SK-N-MC (cell line): ENCODE results near the gene PTPN12.
"Not testable (repeated sequence)": the region's sequence is repeated elsewhere in the genome, so short reads cannot be mapped to it uniquely, and the experiment has no call there.

Experiments
- EZH2 ChIP-seq: fragments of 200-600 bp; sonication (generic); IDR thresholded peaks from one replicate; pipeline ENCODE4 v1.6.1; 2017; ENCODE audit warnings: antibody characterized with exemption
- FOXP2 ChIP-seq: optimal IDR thresholded peaks from 2 replicates; pipeline ENCODE3; 2011; ENCODE audit warnings: mild to moderate bottlenecking, moderate library complexity; ENCODE audit not compliant: insufficient read depth; ENCODE audit errors: extremely low read length, control extremely low read depth
- POLR2AphosphoS5 ChIP-seq: IDR thresholded peaks from 2 replicates; pipeline ENCODE4 v1.6.1; 2012; ENCODE audit warnings: mild to moderate bottlenecking, low read depth, low read length, borderline replicate concordance

DNA sequence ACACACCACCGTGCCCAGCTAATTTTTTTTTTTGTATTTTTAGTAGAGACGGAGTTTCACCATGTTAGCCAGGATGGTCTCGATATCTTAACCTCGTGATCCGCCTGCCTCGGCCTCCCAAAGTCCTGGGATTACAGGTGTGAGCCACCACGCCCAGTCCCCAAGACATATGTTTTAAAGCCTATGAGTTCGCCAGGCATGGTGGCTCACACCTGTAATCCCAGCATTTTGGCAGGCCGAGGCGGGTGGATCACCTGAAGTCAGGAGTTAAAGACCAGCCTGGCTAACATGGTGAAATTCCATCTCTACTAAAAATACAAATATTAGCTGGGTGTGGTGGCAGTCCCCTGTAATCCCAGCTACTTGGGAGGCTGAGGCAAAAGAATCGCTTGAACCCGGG is 115.7 kb downstream of the PTPN12 start:
- TF ChIP-seq POLR2AphosphoS5, EZH2, FOXP2: not testable (repeated sequence)
